HEK293 (cell line): Measurements from ENCODE around the gene LMO4.

Experiments used
- CTCF ChIA-PET: fragments of 350-600 bp; formaldehyde crosslinking; extraction: SDS; loops from one replicate; lab custom pipeline; 2021; ENCODE audit warnings: antibody characterized with exemption; lab: Yijun Ruan, JAX
- POLR2A ChIA-PET: fragments of 300-600 bp; formaldehyde crosslinking; extraction: SDS; loops from one replicate; lab custom pipeline; 2020; ENCODE audit warnings: antibody characterized with exemption, inconsistent platforms; lab: Yijun Ruan, JAX
- H3K27ac ChIP-seq: fragments of 200-500 bp; sonication (Bioruptor generic); 2 replicates; pipeline ENCODE4 v1.5.1; 2014; ENCODE audit warnings: low read depth, low read length, control low read depth, inconsistent platforms; ENCODE audit errors: extremely low read depth
- H3K36me3 ChIP-seq, 2 experiments: fragments of 200-500 bp in 1 of 2; sonication (Bioruptor generic) in 1 of 2; 1 replicate in 1 of 2; 2 replicates in 1 of 2; pipeline ENCODE4 v1.5.1; 2014 to 2017; ENCODE audit warnings: inconsistent platforms in 2 of 2, low read length in 2 of 2; ENCODE audit not compliant: control insufficient read depth in 2 of 2, insufficient read depth in 1 of 2
- H3K4me1 ChIP-seq: fragments of 200-500 bp; sonication (Bioruptor generic); 2 replicates; pipeline ENCODE4 v1.5.1; 2014; ENCODE audit warnings: mild to moderate bottlenecking, low read length, inconsistent platforms; ENCODE audit not compliant: control insufficient read depth, insufficient read depth
- H3K4me3 ChIP-seq: 2 replicates; pipeline ENCODE4 v1.5.1; 2011; ENCODE audit warnings: low read depth, mild to moderate bottlenecking, control low read depth, low read length, moderate library complexity
- H3K9me3 ChIP-seq: fragments of 200-500 bp; sonication (Bioruptor generic); 2 replicates; pipeline ENCODE4 v1.5.1; 2014; ENCODE audit warnings: low read depth, low read length, inconsistent platforms; ENCODE audit not compliant: control insufficient read depth, insufficient read depth
- BCL11A ChIP-seq: fragments of 450-650 bp; formaldehyde crosslinking; IDR thresholded peaks from 2 replicates; pipeline ENCODE4 v1.5.1; 2016; ENCODE audit warnings: low read depth, missing biosample characterization, missing genetic modification characterization
- PATZ1 ChIP-seq: fragments of 450-650 bp; formaldehyde crosslinking; IDR thresholded peaks from 2 replicates; pipeline ENCODE4 v1.5.1; 2016; ENCODE audit warnings: missing biosample characterization, missing genetic modification characterization
- SCRT1 ChIP-seq: fragments of 450-650 bp; formaldehyde crosslinking; IDR thresholded peaks from 2 replicates; pipeline ENCODE4 v1.5.1; 2016; ENCODE audit warnings: missing biosample characterization, missing genetic modification characterization, borderline replicate concordance
- TCF7L2 ChIP-seq: IDR thresholded peaks from 2 replicates; pipeline ENCODE4 v1.6.1; 2011; ENCODE audit warnings: low read depth, mild to moderate bottlenecking, inconsistent platforms, low read length, moderate library complexity, borderline replicate concordance
- ZBTB17 ChIP-seq: fragments of 450-650 bp; formaldehyde crosslinking; IDR thresholded peaks from 2 replicates; pipeline ENCODE4 v1.5.1; 2016; ENCODE audit warnings: missing biosample characterization, missing genetic modification characterization
- ZFP37 ChIP-seq: fragments of 450-650 bp; formaldehyde crosslinking; IDR thresholded peaks from 2 replicates; pipeline ENCODE4 v1.5.1; 2016; ENCODE audit warnings: missing biosample characterization, missing genetic modification characterization
- ZNF155 ChIP-seq: fragments of 450-650 bp; formaldehyde crosslinking; IDR thresholded peaks from 2 replicates; pipeline ENCODE4 v1.5.1; 2016; ENCODE audit warnings: missing biosample characterization, missing genetic modification characterization
- ZNF169 ChIP-seq: fragments of 450-650 bp; formaldehyde crosslinking; IDR thresholded peaks from 2 replicates; pipeline ENCODE4 v1.5.1; 2016; ENCODE audit warnings: missing biosample characterization, missing genetic modification characterization
- ZNF18 ChIP-seq: fragments of 450-650 bp; formaldehyde crosslinking; IDR thresholded peaks from 2 replicates; pipeline ENCODE4 v1.5.1; 2016; ENCODE audit warnings: missing biosample characterization, missing genetic modification characterization
- ZNF239 ChIP-seq: fragments of 450-650 bp; formaldehyde crosslinking; IDR thresholded peaks from 2 replicates; pipeline ENCODE4 v1.5.1; 2016; ENCODE audit warnings: missing biosample characterization, missing genetic modification characterization
- ZNF335 ChIP-seq: fragments of 450-650 bp; formaldehyde crosslinking; conservative IDR thresholded peaks from 2 replicates; pipeline ENCODE4 v1.5.1; 2016; ENCODE audit warnings: missing biosample characterization, missing genetic modification characterization
- ZNF362 ChIP-seq: fragments of 450-650 bp; formaldehyde crosslinking; IDR thresholded peaks from 2 replicates; pipeline ENCODE4 v1.5.1; 2016; ENCODE audit warnings: missing biosample characterization, missing genetic modification characterization
- ZNF529 ChIP-seq: fragments of 450-650 bp; formaldehyde crosslinking; IDR thresholded peaks from 2 replicates; pipeline ENCODE4 v1.5.1; 2017; ENCODE audit warnings: missing genetic modification characterization, missing biosample characterization; ENCODE audit not compliant: insufficient replicate concordance
- ZNF548 ChIP-seq: fragments of 450-650 bp; formaldehyde crosslinking; IDR thresholded peaks from 2 replicates; pipeline ENCODE4 v1.5.1; 2016; ENCODE audit warnings: missing biosample characterization, missing genetic modification characterization
- ZNF621 ChIP-seq: fragments of 450-650 bp; formaldehyde crosslinking; IDR thresholded peaks from 2 replicates; pipeline ENCODE4 v1.5.1; 2017; ENCODE audit warnings: missing biosample characterization, missing genetic modification characterization
- ZNF629 ChIP-seq: fragments of 450-650 bp; formaldehyde crosslinking; IDR thresholded peaks from 2 replicates; pipeline ENCODE4 v1.5.1; 2017; ENCODE audit warnings: missing biosample characterization, missing genetic modification characterization
- ZNF639 ChIP-seq: fragments of 450-650 bp; formaldehyde crosslinking; IDR thresholded peaks from 2 replicates; pipeline ENCODE4 v1.5.1; 2016; ENCODE audit warnings: missing biosample characterization, missing genetic modification characterization

LMO4 gene

GRCh38 chr1:87368907-87369306, 40.2 kb downstream of the LMO4 start:
- H3K9me3 ChIP-seq = no peaks in the 10 kb centered on the region
- H3K4me1 ChIP-seq = no peaks in the 10 kb centered on the region
- no peaks in the 10 kb centered on the region for H3K36me3 ChIP-seq
- H3K27ac ChIP-seq = no peak overlapping the region
- CTCF ChIA-PET = interaction anchor here (0.7 kb wide), 1 partner anchor 202 kb away, joined by 3 read pairs; no protein-coding TSS in a partner anchor
- TF ChIP-seq ZNF529 (no peak), ZNF169 (tag by site-specific recombination) (no peak), ZNF362 (tag by site-specific recombination) (no peak), ZNF239 (tag by site-specific recombination) (no peak), ZBTB17 (tag by site-specific recombination) (no peak), PATZ1 (tag by site-specific recombination) (no peak), ZNF18 (tag by site-specific recombination) (no peak), ZNF155 (tag by site-specific recombination) (no peak)
- TF ChIP-seq, all 188 proteins: peak for 0
- POLR2A ChIA-PET = no interaction called here
- H3K4me3 ChIP-seq = no peak overlapping the region

GRCh38 chr1:87369736-87370478, 41.2 kb downstream of the LMO4 start:
- Histone ChIP-seq H3K4me1 (no peaks in the 10 kb centered on the region), H3K4me3 (no peak overlapping the region), H3K27ac (no peak overlapping the region), H3K9me3 (no peaks in the 10 kb centered on the region), H3K36me3 (no peaks in the 10 kb centered on the region)
- ChIA-PET CTCF (no interaction called here), POLR2A (no interaction called here)
- TF ChIP-seq ZNF639 (tag by site-specific recombination) (no peak), TCF7L2 (no peak), ZNF629 (tag by site-specific recombination) (no peak), SCRT1 (no peak), ZNF548 (tag by site-specific recombination) (no peak), ZNF335 (tag by site-specific recombination) (no peak), BCL11A (tag by site-specific recombination) (no peak), ZFP37 (tag by site-specific recombination) (no peak), ZNF621 (tag by site-specific recombination) (no peak)
